Neural cell (in vitro differentiated cells): Measurements from ENCODE around the gene CCDC73. TPM values are rescaled to one million over a fixed set of nuclear protein-coding genes. Genes with fewer than 3 reads are reported as not detected.

ENCODE experiments used
- H2AFZ ChIP-seq: fragments of 200-600, 300-800 bp; sonication (generic), shearing (Covaris generic); 2 replicates; pipeline ENCODE4 v1.6.0; 2014; ENCODE audit warnings: low read depth, mild to moderate bottlenecking, antibody characterized with exemption, low read length, moderate library complexity
- H3F3A ChIP-seq: fragments of 200-600 bp; shearing (Covaris generic); 2 replicates; pipeline ENCODE4 v1.6.1; 2016; ENCODE audit warnings: mild to moderate bottlenecking, moderate library complexity, mixed read lengths, antibody characterized with exemption, low read length; ENCODE audit not compliant: insufficient read depth, poor library complexity, severe bottlenecking
- H3K27ac ChIP-seq: fragments of 200-600, 300-800 bp; sonication (generic), shearing (Covaris generic); 2 replicates; pipeline ENCODE4 v1.5.1; 2014; ENCODE audit warnings: mild to moderate bottlenecking, low read length, moderate library complexity
- H3K27me3 ChIP-seq: fragments of 300-800, 200-600 bp; sonication (generic), shearing (Covaris generic); 2 replicates; pipeline ENCODE4 v1.6.0; 2014; ENCODE audit warnings: mild to moderate bottlenecking, low read depth, low read length, moderate library complexity; ENCODE audit not compliant: insufficient read depth
- H3K36me3 ChIP-seq: fragments of 300-800, 200-600 bp; sonication (generic), shearing (Covaris generic); 2 replicates; pipeline ENCODE4 v1.5.1; 2014; ENCODE audit warnings: mild to moderate bottlenecking, antibody characterized with exemption, low read length, moderate library complexity; ENCODE audit not compliant: insufficient read depth
- H3K4me2 ChIP-seq: fragments of 300-800, 200-600 bp; sonication (generic), shearing (Covaris generic); 2 replicates; pipeline ENCODE4 v1.6.0; 2014; ENCODE audit warnings: mild to moderate bottlenecking, low read length
- H3K4me3 ChIP-seq: fragments of 300-800, 200-600 bp; sonication (generic), shearing (Covaris generic); 2 replicates; pipeline ENCODE4 v1.5.1; 2014; ENCODE audit warnings: mild to moderate bottlenecking, low read length, moderate library complexity
- H3K79me2 ChIP-seq: fragments of 200-600 bp; shearing (Covaris generic); replicated peaks from 2 replicates; pipeline ENCODE4 v1.6.0; 2014; ENCODE audit warnings: mild to moderate bottlenecking, low read length, moderate library complexity; ENCODE audit not compliant: insufficient read depth
- H3K9ac ChIP-seq: fragments of 300-800, 200-600 bp; sonication (generic), shearing (Covaris generic); 2 replicates; pipeline ENCODE4 v1.6.1; 2016; ENCODE audit warnings: mild to moderate bottlenecking, low read length, mixed read lengths
- H3K9me2 ChIP-seq: fragments of 200-600 bp; shearing (Covaris generic); 2 replicates; pipeline ENCODE4 v1.6.1; 2016; ENCODE audit warnings: mild to moderate bottlenecking, low read length, mixed read lengths; ENCODE audit not compliant: insufficient read depth
- H3K9me3 ChIP-seq: fragments of 200-600, 300-800 bp; sonication (generic), shearing (Covaris generic); 2 replicates; pipeline ENCODE4 v1.6.1; 2016; ENCODE audit warnings: mild to moderate bottlenecking, mixed run types, low read length, moderate library complexity, mixed read lengths
- H4K20me1 ChIP-seq: fragments of 200-600 bp; shearing (Covaris generic); 2 replicates; pipeline ENCODE4 v1.6.1; 2016; ENCODE audit warnings: mild to moderate bottlenecking, mixed run types; ENCODE audit not compliant: insufficient read depth
- CTCF ChIP-seq: fragments of 450-650 bp; IDR thresholded peaks from 2 replicates; pipeline ENCODE4 v1.5.1; 2014; ENCODE audit warnings: antibody characterized with exemption, mild to moderate bottlenecking, moderate library complexity; ENCODE audit not compliant: poor library complexity, severe bottlenecking
- EP300 ChIP-seq: fragments of 450-650 bp; conservative IDR thresholded peaks from 2 replicates; pipeline ENCODE4 v1.6.1; 2014; ENCODE audit warnings: antibody characterized with exemption, mild to moderate bottlenecking, moderate library complexity; ENCODE audit not compliant: poor library complexity, severe bottlenecking
- EZH2 ChIP-seq: fragments of 200-600, 300-800 bp; shearing (Covaris generic), sonication (generic); IDR thresholded peaks from 2 replicates; pipeline ENCODE4 v1.6.1; 2014; ENCODE audit warnings: antibody characterized with exemption, low read length, borderline replicate concordance, mild to moderate bottlenecking; ENCODE audit not compliant: insufficient read depth, poor library complexity, severe bottlenecking
- MXI1 ChIP-seq: fragments of 450-650 bp; conservative IDR thresholded peaks from 2 replicates; pipeline ENCODE4 v1.6.1; 2014; ENCODE audit warnings: antibody characterized with exemption, mild to moderate bottlenecking; ENCODE audit not compliant: poor library complexity, severe bottlenecking
- POLR2AphosphoS5 ChIP-seq: IDR thresholded peaks from 2 replicates; pipeline ENCODE4 v1.6.1; 2012
- RAD21 ChIP-seq: fragments of 450-650 bp; conservative IDR thresholded peaks from 2 replicates; pipeline ENCODE4 v1.6.1; 2014; ENCODE audit warnings: antibody characterized with exemption, mild to moderate bottlenecking, moderate library complexity
- REST ChIP-seq: IDR thresholded peaks from 2 replicates; pipeline ENCODE4 v1.6.1; 2012; ENCODE audit warnings: borderline replicate concordance
- SMC3 ChIP-seq: fragments of 450-650 bp; conservative IDR thresholded peaks from 2 replicates; pipeline ENCODE4 v1.6.1; 2014; ENCODE audit warnings: antibody characterized with exemption, mild to moderate bottlenecking, moderate library complexity; ENCODE audit not compliant: poor library complexity
- TAF1 ChIP-seq: IDR thresholded peaks from 2 replicates; pipeline ENCODE4 v1.6.1; 2012; ENCODE audit warnings: low read depth
- polyA plus RNA-seq: library from polyadenylated mRNA; depleted of rRNA; stranded (reverse); fragments of >200 nt; gene quantifications from 2 replicates; pipeline ENCODE4 v1.2.3, GENCODE V29; 2014

Gene CCDC73
- polyA plus RNA-seq, 1 donor from 2014 or later, result 0.07 TPM

- Histone ChIP-seq H3K4me2 (no peak overlapping the region), H3K27me3 (no peaks in the 10 kb centered on the region), H3K27ac (no peak overlapping the region), H3K79me2 (no peaks in the 10 kb centered on the region), H3K9me3 (no peaks in the 10 kb centered on the region), H3K9me2 (no peaks in the 10 kb centered on the region), H3F3A (no peaks in the 10 kb centered on the region), H2AFZ (no peak overlapping the region), H3K4me3 (no peak overlapping the region), H3K36me3 (no peaks in the 10 kb centered on the region), H4K20me1 (no peaks in the 10 kb centered on the region), H3K9ac (no peak overlapping the region)
- TF ChIP-seq EZH2 (no peak), EP300 (no peak), REST (no peak), SMC3 (no peak), CTCF (no peak), RAD21 (no peak), POLR2AphosphoS5 (no peak), TAF1 (no peak), MXI1 (no peak)
These were observed 18.6 kb downstream of the CCDC73 start for GRCh38 chr11:32775908-32776307.

- no peaks in the 10 kb centered on the region for H3K27me3 ChIP-seq
- no peak overlapping the region for H2AFZ ChIP-seq
- no peaks in the 10 kb centered on the region for H3K36me3 ChIP-seq
- H3K9me3 ChIP-seq, result no peaks in the 10 kb centered on the region
- no peak overlapping the region for H3K4me2 ChIP-seq
- no peak overlapping the region for H3K9ac ChIP-seq
- no peak overlapping the region for H3K27ac ChIP-seq
- no peaks in the 10 kb centered on the region for H3K79me2 ChIP-seq
- no peak overlapping the region for H3K4me3 ChIP-seq
- H3F3A ChIP-seq, result no peaks in the 10 kb centered on the region
- H3K9me2 ChIP-seq, result no peaks in the 10 kb centered on the region
- no peak for TF ChIP-seq RAD21
- TF ChIP-seq TAF1, result no peak
- TF ChIP-seq EZH2, result no peak
- no peak for TF ChIP-seq MXI1
- no peak for TF ChIP-seq POLR2AphosphoS5
- no peak for TF ChIP-seq CTCF
- TF ChIP-seq EP300, result no peak
- no peak for TF ChIP-seq REST
- no peak for TF ChIP-seq SMC3
- H4K20me1 ChIP-seq, result no peaks in the 10 kb centered on the region
These were observed 20.4 kb downstream of the CCDC73 start for GRCh38 chr11:32774081-32774480.
